Stimulated activated CD4-positive, alpha-beta T cell treated with anti-CD3 and anti-CD28 coated beads, TNF-alpha, amount 100 ng/mL, for 48 hours (primary cell): ENCODE measurements around the gene CCNK.

ENCODE experiments used
- DNase-seq, 3 donors: peaks; one replicate each; pipeline ENCODE4 v3.0.0-alpha.2; 2020; ENCODE audit warnings: low read depth in 3 of 3

The CCNK gene

DNA sequence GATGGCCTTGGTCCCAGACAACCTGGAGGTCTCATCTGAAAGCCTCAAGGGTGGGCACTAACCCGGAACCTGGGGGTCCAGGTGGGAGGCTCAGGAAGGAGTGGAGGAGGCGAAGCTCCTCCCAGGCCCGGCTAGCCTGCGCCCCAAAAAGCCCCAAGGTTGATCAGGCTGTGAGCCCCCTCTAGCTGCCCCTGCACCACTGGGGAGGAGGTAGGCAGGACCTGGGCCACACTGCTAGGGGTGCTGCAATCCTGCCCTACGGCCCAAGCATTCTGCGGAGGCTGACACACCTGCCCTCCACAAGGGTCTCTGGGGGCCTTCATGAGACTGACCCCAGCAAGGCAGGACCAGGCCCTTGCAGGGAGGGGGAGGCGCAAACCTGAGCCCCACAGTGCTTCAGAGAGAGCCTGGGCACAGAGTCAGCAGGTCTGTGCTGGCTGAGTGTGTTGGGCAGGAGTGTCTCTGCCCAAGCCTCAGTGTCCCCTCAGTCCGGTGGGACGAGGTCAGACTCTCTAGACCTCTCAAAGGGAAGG, 70.9 kb downstream of the CCNK start:
- no peak for DNase-seq

GRCh38 chr14:99552572-99553216, 71.5 kb downstream of the CCNK start:
- no peak for DNase-seq

- DNase-seq = no peak
These were observed 73.0 kb downstream of the CCNK start for GRCh38 chr14:99554184-99554583.

DNA sequence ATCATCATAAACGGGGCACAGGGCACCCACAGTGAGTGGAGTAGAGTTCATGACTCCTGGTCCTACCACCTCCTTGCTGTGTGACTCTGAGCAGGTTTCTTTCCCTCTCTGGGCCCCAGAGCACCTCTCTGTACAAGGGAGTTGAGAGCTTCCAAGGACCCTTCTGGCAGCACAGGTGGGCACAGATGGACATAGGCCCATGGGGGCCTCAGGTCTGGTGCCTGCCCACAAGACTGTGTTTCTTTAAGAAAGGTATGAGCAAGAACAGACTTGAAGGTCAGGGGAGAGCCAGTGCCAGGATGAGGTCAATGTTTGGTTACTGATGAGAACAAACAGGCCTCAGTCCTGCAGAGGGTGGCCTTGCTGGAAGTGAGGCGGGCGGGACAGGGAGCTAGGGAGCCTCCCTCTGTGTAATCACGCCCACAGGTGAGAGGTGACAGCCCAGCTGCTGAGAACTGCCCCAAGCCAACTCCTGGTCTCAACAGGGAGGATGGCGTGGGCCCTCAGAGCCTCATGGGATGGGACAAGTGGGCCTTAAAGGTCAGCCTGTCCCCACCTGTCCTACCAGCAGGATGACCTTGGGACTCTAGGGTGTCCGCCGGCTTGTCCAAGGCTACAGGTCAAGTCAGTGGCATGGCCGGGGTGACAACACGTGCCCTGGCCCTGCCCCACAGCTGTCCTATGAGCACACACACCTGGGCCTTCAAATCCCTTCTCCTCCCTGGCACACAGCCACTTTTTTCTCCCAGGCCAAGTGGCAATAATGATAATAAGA, 73.7 kb downstream of the CCNK start:
- no peak for DNase-seq

DNA sequence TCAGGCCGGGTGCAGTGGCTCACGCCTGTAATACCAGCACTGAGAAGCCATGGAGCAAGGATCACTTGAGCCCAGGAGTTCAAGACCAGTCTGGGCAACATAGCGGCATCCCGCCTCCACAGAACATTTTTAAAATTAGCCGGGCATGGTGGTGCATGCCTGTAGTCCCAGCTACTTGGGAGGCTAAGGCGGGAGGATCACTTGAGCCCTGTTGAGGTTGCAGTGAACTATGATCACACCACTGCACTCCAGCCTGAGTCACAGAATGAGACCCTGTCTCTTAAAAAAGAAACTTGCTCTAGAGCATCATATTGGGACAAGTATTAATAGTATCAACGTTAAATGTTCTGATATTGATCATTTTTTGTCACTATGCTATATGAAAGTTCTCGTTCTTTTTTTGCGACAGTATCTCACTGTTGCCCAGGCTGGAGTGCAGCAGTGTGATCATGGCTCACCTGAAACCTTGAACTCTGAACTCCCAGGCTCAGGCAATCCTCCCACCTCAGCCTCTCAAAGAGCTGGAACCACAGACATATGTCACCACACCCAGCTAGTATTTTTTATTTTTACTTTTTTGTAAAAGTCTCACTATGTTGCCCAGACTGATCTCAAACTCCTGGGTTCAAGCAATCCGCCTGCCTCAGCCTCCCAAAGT, 75.1 kb downstream of the CCNK start:
- DNase-seq = no peak

DNA sequence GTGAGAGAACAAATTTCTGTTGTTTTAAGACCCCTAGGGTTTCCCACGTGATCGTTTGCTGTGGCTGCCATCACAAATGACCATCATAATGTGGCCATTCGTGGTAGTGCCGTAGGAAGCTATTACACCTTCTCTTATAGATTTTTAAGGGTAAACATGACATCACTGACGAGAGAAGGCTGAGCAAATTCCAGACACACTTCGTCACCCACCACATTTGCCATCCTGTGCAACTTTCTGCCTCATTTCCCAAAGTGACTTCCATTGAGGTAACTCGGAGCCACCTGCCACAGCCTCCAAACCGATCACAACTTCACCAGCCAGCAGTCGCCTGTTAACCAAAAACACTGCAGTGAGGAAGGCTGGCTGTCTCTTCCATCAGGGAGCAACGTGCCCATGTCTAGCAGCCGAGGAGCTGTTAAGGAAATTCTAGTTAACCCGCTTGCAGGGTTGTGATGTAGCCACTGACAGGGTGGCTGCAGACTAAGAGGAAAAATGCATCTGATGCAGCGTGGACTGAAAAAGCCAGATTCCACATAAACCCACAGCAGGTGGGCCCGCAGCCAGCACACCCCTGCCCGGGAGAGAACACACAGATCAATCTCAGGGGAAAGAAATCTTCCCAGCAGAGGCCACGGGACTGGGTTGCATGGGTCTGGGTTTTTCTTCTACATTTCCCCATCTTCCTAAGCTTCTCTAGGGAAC, 78.2 kb downstream of the CCNK start:
- no peak for DNase-seq

DNA sequence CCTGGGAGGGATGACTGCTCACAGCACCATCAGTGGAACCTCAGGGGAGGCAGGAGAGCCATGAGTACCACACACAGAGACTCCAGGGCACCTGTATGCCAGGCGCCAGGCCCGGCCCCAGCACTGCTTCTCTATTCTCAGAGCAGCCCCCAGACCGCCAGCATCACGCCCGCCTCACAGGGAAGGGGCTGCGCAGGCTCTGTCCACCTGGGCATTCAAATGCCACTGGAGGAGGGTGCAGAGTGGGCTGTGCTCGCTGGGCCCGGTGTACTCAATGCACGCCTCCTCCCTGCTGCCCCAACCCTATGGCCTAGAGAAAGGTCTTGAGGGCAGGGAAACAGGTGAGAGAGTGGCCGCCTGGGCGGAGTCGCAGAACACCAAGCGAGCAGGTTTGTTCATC, 79.2 kb downstream of the CCNK start:
- DNase-seq = no peak

DNA sequence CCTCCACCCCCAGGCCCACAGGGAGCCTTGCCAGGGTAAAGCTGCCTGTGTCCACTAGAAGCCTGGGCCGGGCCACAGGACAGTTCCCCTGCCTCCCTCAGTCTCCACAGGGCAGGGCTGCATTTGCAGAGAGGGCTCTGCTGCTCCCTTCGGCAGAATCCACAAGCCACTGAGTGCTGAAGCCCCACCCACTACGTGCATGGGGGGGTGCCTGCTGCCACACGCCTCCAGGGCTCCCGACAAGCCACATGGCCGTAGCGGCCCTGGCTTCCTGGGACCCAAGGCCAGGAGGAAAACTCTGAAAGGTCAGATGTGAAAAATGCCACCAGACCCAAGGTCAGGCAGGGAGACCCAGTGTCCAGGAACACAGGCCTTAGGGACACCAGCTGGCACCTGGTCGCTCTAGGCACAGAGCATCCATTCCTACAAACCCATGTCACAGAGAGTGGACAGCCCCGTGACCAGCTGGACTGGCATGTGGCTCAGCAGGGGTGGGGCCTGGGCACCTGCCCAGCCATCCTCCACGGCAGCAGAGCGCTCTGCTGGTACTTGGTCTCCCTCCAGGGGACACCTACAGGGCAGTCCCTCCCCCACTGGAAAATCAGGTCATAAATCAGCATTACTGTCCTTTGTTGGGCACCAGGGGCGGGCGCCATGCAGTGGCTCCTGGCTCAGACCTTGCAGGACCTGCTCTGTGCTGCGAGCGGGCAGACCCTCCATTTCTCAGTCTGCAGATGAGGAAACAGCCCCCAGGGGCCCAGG, 79.9 kb downstream of the CCNK start:
- DNase-seq = no peak

DNA sequence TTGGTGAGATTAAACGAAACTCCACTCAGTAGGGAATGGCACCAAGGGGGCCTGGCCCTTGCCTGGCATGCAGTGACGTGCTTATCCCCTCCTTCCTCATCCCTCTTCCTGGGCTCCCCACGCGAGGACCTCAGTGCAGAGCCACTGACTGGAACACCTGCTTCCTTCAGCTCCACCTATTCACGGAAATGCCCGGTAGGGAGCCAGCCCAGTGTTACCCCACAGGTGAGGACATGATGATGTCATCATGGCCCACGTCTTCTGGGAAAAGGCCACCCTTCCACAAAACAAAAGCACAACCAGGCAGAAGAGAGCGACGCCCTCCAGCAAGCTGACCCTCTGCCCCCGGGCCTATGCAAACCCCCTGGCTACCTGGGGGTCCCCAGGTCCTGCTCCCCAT, 80.7 kb downstream of the CCNK start:
- no peak for DNase-seq
